Non-pigmented ciliary epithelial cell (primary cell): ENCODE measurements around the gene RHBDF1.

ENCODE experiments used
- DNase-seq: peaks from one replicate; pipeline ENCODE4 v3.0.0-alpha.2; 2010; ENCODE audit warnings: low read depth

RHBDF1 gene

DNA sequence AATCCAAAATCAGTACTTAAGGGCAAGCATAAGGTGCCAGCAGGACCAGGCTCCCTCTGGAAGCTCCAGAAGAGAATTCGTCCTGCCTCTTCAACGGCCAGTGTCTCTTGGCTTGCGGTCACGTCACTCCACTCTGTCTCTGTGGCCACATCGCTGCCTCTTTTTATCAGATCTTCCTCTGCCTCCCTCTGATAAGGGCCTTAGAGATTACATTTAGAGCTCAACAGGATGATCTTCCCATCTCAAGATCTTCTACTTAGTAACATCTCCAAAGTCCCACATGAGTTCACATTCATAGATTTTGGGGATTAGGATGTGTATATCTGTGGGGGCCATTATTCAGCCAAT, 22.5 kb upstream of the RHBDF1 start:
- DNase-seq, result no peak

DNA sequence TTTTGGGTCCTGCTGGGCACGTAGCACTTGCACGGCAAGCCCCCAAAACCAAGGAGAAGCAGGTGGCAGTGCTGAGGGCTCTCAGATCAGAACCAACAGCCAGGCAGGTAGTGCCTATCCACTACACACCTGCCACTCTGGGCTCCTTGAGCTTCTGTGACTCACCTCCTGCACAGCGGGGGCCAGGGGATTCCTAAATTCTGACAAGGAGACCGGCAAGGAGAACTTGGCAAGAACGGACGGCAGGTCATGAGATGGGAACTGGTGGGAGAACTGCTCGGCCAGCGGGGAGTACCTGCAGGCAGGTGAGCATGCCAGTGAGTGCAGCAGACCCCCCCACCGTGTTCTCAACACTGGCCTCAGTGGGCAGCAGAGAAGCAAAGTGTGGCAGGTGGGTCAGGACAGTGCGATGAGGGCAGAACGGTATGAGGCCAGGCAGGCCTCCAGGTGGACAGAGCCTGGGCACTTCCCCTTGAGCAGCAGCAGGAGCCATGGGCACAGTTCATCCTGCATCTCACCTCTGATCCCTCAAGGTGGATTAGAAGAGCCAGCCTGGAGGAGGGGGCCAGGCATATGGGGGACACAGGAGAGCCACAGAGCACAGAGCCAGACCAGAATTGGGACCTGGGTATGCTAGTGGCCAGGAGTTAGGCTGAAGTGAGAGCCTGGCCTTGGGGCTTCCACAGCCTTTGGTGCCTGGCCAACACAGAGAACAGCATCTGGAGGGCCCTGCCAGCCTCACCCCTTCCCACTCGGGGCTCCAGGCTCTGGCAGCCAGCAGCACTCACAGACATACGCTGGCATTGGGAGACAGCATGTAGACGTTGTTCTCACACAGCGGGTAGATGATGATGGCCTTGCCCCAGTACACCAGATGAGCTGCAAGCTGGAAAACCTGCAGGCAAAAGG, 20.3 kb upstream of the RHBDF1 start:
- DNase-seq, result no peak

DNA sequence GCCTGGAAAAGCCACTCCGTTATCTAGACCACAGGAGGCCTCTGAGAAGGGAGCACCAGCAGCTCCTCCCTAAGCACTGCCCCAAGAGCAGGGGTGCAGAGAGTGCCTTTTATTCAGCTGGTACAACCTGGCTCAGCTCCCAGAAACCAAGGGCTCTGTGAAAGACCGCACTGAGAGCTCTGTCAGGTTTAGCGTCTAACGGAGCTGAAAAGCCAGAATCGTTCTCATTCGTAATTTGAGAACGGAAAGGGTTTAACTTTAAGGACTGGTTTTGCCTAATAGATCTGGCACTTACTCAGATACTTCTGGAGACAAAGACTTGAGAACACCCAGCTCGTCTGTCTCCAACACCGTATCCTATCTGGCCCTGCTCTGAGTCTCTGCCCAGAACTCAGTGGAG, 19.1 kb upstream of the RHBDF1 start:
- DNase-seq, result no peak

DNA sequence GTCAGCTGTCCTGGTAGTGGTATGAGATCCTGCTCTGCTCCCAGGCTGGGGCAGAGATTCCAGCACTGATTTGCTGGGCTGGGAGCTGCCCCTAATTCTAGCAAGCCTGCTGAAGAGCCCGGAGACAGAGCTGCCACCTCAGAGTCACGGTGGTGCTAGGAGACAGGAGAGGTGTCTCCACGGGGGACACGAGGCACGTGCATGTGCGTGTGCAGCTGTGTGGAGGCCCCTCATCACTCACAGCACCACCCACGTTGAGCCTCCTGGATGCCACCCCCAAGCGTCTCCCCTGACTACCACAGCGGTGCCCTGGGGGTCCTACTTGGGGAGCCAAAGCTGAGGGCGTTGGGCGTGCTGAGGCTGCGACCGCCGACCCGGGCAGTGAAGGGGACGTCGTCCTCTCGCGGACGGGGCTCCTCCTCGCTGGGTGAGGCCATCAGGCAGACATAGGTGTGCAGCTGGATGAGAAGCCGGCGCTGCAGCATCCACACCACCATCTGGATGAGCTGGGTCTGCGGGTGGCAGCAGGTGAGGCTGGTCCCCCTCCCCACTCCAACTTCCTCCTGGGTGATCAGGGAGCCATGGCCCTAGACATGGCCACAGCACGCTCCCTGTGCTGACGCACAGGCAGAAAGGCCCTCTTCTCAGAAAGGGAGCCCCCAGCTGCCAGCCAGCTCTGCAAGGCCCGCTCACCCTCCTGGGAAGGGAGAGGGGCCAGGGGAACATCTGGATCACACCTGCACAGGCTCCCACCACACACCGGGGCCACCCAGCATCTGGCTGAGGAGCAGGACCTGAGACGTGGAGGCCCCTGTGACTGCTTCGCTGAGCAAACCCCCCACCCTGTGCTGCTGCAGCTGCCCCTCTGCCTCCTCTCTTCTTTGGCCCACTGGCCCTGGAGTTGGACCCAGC, 17.2 kb upstream of the RHBDF1 start:
- DNase-seq, result no peak

DNA sequence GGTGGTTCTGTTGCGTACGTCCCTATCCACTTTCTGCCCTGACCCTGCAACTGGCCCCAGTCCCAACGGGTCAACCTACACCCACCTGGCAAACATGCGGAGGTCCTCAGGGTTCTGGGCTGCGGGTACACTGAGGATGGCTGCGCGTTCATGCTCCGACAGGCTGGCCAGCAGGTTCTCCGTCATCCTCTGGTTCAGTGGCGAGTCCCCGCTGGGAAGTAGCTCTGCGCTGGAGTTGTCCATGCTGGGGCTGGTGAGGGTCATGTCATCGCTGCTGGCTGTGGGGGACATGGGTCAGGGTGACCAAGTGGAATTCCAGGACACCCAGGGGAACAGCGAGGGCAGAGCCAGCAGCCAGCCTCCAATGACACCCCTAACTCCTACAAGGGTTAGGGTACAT, 16.2 kb upstream of the RHBDF1 start:
- DNase-seq, result no peak

DNA sequence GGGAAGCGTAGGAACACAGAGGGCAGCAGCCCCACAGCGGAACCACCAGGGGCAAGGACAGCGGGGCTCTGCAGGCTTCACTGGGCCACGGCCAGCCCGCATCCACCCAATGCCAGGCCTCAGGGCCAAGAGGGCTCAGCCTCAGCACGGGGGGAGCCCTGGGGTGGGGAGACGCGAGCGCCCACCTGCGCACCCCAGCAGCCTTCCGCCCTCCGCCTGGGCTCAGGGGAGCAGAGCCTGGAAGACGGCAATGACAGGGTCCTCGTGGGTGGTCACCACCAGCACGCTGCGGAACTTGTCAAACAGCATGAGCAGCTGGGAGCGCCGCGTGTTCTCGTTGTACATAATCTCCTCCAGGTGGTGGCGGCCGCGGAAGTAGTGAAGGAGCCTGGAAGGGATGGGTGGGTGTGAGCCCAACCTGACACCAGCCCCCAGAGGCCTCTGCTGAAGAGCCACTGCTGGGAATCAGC, 14.1 kb upstream of the RHBDF1 start:
- DNase-seq, result no peak

DNA sequence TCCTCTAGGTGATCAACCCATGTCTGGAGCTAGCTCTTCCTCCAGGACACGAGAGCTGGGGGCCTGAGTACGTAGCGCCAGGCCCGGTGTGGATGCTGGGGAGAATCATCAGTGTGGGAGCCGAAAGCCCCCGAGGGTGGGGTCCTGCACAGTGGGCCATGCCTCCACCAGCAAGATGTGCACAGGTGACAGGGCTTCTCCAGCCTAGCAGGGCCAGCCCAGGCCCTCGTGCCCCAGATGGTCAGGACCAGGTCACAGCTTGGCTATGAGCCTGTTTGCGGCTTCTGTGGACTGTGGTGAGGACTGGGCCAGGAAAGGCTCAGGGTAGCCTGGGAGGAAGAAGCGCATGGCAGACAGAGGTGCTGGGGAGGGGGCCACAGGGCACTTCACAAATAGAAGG, 13.4 kb upstream of the RHBDF1 start:
- no peak for DNase-seq

DNA sequence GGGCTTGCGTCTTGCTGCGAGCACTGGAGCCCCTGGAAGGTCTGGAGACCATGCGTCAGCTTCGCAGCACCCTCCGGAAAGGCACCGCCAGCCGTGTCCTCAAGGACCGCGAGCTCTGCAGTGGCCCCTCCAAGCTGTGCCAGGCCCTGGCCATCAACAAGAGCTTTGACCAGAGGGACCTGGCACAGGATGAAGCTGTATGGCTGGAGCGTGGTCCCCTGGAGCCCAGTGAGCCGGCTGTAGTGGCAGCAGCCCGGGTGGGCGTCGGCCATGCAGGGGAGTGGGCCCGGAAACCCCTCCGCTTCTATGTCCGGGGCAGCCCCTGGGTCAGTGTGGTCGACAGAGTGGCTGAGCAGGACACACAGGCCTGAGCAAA, 13.0 kb upstream of the RHBDF1 start:
- DNase-seq, result no peak

DNA sequence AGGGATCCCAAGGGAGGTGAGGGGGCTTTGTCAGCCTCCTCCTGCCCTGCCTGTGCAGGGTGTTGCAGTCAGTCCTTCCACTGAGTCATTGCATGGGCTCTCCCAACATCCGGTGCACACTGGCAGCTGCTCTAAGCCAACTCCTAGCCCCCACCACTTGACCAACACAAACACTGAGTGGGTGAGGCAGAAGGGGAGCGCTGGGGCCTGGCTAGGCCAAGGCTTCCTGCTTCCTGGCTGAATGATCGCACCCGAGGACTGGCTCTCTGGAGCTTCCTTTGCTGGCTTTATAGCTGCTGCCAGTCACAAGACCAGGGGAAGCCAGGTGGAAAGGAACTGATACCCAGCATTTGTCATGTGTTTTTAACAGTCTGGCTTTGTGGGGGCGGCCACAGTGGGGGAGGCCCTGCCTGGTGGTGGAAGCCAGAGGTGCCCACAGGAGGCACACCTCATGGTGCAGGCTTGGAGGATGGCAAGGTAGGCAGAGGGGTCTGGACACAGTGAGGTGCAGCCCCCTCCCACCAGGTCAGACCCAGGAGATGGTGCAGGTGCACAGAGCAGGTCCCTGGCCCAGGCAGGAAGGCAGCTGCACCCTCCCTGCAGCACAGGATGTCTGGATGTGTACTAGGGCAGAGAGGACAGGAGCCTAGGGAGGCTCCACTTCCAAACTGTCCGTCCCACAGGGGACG, 12.4 kb upstream of the RHBDF1 start:
- peak; percentile 83 for DNase-seq

DNA sequence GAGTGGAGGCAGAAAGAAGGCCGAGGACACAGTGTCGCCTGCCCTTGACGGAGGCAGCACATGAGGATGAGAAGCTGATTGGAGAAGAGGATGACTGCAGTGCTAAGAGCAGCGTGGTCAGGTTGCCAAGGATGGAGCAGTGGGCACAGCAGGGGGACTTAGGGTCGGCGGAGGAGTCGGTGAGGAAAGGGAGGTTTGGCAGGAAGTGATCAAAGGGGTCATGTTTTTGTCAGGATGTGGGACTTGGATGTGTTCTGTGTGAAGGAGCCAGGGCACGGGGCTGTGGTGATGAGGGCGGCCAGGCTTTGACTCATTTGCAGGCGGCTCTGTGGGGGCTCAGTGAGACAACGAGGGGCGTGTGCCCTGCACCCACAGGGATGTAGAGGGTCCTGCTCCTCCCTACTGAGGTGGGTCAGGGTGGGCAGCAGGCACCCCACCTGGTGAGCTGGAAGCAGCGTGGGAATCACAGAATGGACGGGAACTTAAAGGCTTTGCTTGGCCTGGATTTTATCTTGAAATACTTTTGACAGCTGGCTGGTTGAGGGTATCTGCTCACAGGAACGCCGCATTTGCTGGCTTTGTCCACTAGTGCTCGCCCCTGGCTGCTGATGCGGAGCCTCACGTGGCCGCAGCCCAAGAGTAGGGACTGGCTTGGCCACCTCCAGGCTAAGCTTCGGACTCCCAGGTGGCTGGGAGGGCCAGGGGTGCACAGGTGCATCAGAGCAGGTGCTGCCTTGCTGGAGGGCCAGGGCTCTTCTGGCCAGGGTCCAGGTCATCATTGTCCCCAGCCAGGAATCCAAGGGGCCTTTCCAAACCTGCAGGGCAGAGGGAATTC, 11.6 kb upstream of the RHBDF1 start:
- no peak for DNase-seq

DNA sequence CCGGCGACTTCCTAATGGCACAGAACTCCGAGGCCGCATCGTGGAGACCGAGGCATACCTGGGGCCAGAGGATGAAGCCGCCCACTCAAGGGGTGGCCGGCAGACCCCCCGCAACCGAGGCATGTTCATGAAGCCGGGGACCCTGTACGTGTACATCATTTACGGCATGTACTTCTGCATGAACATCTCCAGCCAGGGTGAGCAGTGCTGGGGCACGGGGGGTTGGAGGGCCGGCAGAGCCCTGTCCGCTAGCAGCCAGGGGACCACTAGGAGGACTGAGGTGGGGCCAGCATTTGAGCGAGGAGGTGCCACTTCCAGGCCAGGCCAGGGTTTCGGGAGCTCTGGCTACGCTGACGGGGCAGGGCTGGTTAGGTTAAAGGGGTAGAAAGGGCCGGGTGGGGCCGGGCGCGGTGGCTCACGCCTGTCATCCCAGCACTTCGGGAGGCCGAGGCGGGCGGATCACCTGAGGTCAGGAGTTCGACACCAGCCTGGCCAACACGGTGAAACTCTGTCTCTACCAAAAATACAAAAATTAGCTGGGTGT, 10.7 kb upstream of the RHBDF1 start:
- no peak for DNase-seq

DNA sequence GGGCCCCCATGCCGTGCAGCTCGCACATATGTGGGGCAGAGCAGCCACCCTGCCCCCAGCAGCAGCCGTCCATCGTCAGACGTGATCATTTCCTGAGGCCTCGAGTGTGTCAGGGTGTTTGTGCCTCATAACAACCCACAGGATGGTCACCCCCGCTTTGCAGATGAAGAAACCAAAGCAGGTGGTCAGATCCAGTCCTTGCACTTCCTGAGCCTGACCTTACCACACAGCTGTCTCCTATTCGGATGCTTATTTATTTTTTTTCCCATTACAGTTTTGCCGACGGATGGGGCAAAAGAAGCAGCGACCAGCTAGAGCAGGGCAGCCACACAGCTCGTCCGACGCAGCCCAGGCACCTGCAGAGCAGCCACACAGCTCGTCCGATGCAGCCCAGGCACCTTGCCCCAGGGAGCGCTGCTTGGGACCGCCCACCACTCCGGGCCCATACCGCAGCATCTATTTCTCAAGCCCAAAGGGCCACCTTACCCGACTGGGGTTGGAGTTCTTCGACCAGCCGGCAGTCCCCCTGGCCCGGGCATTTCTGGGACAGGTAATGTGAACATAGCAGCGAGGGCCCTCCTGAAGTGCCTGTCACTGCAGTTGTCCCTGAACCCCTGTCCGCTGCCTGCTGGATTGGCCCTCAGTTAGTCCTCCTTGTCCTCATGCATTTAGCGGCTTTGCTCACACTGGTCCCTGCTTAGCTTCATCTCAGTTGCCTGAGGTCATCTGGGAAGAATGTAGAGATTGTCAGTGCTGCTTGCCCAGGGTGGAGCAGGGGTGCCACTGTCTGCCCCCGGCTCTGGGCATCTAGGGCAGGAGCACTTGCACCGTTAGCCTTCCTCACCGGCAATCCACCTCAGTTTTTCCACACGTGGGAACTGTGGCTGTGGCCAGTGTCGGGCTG, 7.0 kb upstream of the RHBDF1 start:
- DNase-seq, result no peak

DNA sequence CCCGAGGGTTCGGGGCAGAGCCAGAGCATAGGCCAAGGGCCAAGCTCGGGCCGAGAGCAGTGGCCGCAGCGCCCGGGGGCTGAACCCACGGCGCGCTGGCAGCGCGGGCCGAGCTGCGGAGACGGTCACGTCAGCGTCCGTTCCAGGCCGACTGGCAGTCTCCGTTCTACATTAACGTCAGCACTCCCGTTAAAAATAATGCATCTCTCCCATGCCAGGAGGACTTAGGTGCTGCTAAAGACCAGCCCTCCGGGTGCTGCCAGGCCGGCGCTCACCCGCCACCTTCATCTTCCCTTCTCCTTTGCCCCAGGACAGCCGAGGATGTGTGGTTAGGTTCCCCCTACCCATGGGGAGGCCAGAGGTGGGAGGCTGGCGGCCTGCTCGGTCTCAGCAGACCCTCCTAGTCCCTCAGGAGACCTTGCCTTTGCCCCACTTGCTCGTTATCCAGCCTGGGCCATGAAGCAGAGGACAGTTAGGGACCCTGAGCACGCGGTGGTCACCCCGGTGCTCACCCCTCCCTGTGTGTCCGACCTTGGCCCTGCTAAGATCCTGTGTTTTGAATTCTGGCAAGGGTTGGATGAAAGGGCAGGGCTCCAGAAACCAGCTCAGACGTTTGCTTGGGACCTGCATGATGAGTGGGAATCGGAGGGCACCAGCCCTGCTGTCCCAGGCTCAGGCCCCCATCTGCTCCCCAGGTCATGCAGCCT, 6.2 kb upstream of the RHBDF1 start:
- no peak for DNase-seq

DNA sequence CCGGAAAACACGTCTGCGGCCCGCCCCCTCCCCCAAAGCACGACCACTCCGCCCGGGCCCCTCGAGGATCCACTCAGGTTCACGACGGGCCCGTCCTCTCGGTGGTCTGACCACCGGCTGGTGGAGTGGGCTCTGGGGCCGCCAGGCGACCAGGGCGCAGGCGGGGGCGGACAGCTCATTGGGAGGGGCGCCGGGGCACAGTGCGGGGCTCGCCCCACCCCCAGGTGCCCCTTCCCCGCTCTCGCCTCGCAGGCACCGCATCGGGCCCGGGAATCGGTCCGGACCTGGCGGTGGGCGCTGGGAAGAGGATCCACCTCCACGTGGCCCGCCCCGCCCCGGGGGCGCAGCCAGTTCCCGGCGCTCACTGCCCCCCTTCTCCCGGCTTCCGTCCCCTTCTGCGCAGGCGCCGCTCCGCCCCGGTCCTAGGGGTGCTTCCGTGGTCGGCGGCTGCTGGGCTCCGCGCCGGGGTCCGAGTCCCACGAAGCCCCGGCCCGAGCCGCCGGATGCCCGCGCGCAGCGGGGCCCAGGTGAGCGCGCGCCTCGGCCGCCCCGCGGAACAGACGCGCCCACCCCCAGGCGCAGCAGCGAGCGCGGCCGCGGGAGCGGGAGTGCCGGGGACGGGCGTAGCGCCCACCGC, 5.5 kb upstream of the RHBDF1 start, which contains the start of gene MPG:
Gene MPG (plus strand): TSS at position 419 of the 637 bp plus-strand sequence. CDS start 85 bp downstream, at position 504.
- no peak for DNase-seq

DNA sequence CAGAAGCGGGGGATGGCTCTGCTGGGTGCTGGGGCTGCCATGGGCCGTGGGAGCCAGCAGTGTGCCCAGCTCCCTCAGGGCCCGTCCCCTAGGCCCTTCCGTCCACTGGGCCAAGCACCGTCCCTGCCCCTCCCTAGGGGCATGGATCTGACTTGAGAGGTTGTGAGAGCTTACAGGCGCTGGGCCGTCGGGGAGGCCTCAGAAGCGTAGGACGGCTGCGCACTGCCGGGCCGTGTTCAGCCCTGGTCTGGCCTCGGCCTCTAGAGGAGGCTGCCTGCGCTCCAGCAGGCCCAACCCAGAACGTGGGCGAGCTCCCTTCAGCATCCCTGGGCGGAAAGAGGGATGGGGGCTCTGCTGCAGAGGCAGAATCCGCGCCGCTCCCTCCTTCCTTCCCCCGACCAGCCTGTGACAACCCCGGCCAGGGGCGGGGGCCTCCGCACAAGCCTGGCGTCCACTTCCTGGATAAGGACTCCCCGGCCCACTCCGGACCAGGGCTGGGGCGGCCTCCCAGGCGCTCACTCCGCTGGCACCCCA, 4.9 kb upstream of the RHBDF1 start:
- no peak for DNase-seq

DNA sequence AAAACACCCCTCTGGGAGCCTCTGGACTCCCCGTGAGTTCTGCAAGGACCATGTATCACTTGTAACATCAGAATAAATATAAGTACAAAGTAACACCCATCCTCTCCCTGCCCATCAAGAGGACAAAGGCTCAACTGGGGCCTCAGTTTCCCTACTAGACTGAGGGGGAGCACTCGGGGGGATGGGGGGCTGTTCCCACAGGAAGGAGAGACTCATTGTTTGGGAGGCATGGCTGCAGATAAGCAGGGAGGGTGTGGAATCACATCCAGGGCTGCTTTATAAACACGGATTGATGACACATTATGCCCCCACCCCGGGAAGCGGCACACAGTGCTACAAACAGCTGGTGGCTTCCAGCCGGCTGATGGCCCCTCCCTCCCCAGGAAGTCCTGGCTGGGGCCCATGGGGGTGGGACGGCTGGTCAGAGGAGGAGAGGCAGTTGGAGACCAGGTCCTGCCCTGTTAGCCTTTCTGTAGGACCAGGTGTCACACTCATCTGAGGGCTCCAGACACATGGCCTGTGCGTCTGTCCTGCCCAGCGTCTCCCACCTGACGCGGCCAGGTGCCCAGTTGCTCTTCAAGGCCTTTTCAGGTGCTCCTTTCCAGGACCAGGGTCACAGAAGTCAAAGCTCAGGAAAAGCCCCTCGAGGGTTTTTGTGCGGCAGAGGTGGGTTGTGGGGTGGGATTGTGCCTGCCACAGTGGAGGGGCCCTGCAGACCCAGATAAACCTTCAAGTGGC, 4.3 kb upstream of the RHBDF1 start:
- no peak for DNase-seq

DNA sequence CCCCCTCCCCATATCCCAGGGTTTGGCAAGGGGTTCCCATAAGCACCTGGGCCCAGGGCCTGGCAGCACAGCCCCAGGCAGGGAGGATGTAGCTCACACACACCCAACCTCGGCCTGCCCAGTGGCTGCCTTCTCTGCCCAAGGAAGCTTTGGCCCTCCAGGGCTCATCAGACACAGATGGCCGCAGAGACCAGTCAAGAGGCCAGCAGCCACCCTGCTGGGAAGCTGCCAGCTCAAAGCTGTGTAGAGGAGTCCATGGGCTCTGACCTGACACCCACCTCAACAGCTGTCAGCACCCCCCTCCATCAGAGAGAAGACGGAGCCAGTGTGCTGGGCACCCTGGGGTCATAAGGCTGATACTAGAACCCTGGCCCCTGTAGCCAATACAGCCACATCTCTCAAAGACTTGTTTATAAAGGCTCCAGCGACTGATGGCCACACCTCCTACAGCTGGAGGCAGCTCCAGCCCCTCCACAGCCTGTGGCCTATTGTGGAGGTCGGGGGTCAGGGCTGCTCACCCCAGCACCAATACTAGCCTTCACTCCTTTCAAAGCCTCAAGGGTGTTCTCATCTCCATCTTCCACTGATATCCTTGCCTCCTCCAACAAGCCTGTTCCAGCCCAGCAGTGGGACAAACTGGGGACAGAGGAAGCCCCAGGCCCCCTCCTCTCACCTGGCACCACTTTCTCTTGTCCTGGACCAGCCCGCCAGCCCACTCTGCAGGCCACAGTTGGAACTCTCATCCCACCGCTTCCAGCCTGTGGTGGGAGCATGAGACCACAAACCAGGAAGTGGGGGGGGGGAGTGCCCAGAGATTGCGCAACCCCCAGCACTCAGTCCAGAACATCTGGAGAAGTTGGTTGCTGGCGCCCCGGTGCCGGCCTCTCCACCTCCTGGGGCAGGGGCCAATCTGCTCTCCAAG, 3.4 kb upstream of the RHBDF1 start:
- no peak for DNase-seq
